ENCODE results near the gene LRRC8C. TPM values are rescaled to one million over a fixed set of nuclear protein-coding genes. Genes with fewer than 3 reads are reported as not detected.

Gene LRRC8C
- total and polyA plus RNA-seq, 10 of the 15 experiments (the other 5 are each of a cell fraction or from before 2014, with no cell fraction given), result 2.3 to 16.3 (median 10.8) TPM

GRCh38 chr1:89720839-89721238, 87.9 kb downstream of the LRRC8C start:
- peaks cover 0 to 2% of the 10 kb centered on the region in 2 experiments; a peak in 1 of 4 replicates for H3K36me3 ChIP-seq (ENCODE audit: control insufficient read depth in 2 of 2, insufficient read depth in 2 of 2, low read length in 1 of 2)
- POLR2A ChIA-PET, result interaction anchor here (1.0 to 3.6 kb wide), 5 partner anchors 14 to 99 kb away, joined by 3 to 20 read pairs (median 3); no protein-coding TSS in a partner anchor
- no TSS peak for BruUV-seq (replicated peaks)
- 0 out of 2 replicates have a peak overlapping the region, but pooled peaks have one; percentile 22 for H3K4me2 ChIP-seq (ENCODE audit: control insufficient read depth, insufficient read depth)
- peaks cover 34% of the 10 kb centered on the region for H3K4me1 ChIP-seq (ENCODE audit: control insufficient read depth, insufficient read depth, low read length)
- in situ Hi-C loops (cut with MboI) (no loop called here), intact Hi-C loops (cut with micrococcal nuclease; ENCODE audit: unreplicated experiment) (no loop called here)
- 29% methylated on average over 1 of the region's 1 CpG for WGBS (ENCODE audit: insufficient coverage, insufficient replicate concordance, low lambda C conversion rate, missing lambda C conversion rate)
- SMC1A ChIA-PET (ENCODE audit: uncharacterized antibody, unreplicated experiment), result interaction anchor here (0.7 to 7.5 kb wide), 17 partner anchors 12 to 200 kb away, joined by 3 to 107 read pairs (median 10); partner anchors contain the start of gene LRRC8C
- DNase-seq (ENCODE audit: low read depth, low spot score) (no peak), FAIRE-seq (no peak), ATAC-seq (no peak)
- no peaks in the 10 kb centered on the region for H3K27me3 ChIP-seq (replicated peaks in 1 of 2; ENCODE audit: control insufficient read depth in 2 of 2, insufficient read depth in 2 of 2, low read length in 1 of 2)
- no peak overlapping the region for H3K4me3 ChIP-seq
- H4K20me1 ChIP-seq (ENCODE audit: control insufficient read depth, insufficient read depth), result no peaks in the 10 kb centered on the region
- H2AFZ ChIP-seq (ENCODE audit: control insufficient read depth, low read depth, low read length), result no peak overlapping the region
- no peak overlapping the region for H3K9ac ChIP-seq (ENCODE audit: control insufficient read depth, insufficient read depth, low read length)
- H3K79me2 ChIP-seq (ENCODE audit: control insufficient read depth, insufficient read depth, low read length), result no peaks in the 10 kb centered on the region
- CTCF ChIA-PET, result interaction anchor here (1.0 to 4.3 kb wide), 13 partner anchors 14 to 105 kb away, joined by 3 to 37 read pairs (median 6); partner anchors contain the start of gene LRRC8C
- RAD21 ChIA-PET (ENCODE audit: unreplicated experiment), result interaction anchor here (1.4 to 5.1 kb wide), 10 partner anchors 10 to 238 kb away, joined by 4 to 85 read pairs (median 10); partner anchors contain the start of gene LRRC8C
- TF ChIP-seq ZBTB33 (IDR thresholded peaks at IDR 0.05) (no peak), SMAD1 (IDR thresholded peaks at IDR 0.05; ENCODE audit: low read depth, partially characterized antibody) (no peak), EED (IDR thresholded peaks at IDR 0.05; ENCODE audit: low read depth) (no peak), CBFB (IDR thresholded peaks at IDR 0.05; ENCODE audit: low read depth) (no peak), MTA3 (IDR thresholded peaks at IDR 0.05; ENCODE audit: borderline replicate concordance, low read length) (no peak), STAT3 (IDR thresholded peaks at IDR 0.05; ENCODE audit: low read depth, low read length) (no peak), RB1 (IDR thresholded peaks at IDR 0.05; ENCODE audit: borderline replicate concordance) (no peak)
- TF ChIP-seq, protein P1, sequence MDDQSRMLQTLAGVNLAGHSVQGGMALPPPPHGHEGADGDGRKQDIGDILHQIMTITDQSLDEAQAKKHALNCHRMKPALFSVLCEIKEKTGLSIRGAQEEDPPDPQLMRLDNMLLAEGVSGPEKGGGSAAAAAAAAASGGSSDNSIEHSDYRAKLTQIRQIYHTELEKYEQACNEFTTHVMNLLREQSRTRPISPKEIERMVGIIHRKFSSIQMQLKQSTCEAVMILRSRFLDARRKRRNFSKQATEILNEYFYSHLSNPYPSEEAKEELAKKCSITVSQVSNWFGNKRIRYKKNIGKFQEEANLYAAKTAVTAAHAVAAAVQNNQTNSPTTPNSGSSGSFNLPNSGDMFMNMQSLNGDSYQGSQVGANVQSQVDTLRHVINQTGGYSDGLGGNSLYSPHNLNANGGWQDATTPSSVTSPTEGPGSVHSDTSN (IDR thresholded peaks at IDR 0.05; ENCODE audit: insufficient replicate concordance, low read depth, low read length), result no peak
- TF ChIP-seq, protein P2, sequence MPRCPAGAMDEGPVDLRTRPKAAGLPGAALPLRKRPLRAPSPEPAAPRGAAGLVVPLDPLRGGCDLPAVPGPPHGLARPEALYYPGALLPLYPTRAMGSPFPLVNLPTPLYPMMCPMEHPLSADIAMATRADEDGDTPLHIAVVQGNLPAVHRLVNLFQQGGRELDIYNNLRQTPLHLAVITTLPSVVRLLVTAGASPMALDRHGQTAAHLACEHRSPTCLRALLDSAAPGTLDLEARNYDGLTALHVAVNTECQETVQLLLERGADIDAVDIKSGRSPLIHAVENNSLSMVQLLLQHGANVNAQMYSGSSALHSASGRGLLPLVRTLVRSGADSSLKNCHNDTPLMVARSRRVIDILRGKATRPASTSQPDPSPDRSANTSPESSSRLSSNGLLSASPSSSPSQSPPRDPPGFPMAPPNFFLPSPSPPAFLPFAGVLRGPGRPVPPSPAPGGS (IDR thresholded peaks at IDR 0.05; ENCODE audit: borderline replicate concordance, insufficient read depth, low read depth, low read length, poor library complexity, severe bottlenecking), result no peak
- TF ChIP-seq, protein P3, sequence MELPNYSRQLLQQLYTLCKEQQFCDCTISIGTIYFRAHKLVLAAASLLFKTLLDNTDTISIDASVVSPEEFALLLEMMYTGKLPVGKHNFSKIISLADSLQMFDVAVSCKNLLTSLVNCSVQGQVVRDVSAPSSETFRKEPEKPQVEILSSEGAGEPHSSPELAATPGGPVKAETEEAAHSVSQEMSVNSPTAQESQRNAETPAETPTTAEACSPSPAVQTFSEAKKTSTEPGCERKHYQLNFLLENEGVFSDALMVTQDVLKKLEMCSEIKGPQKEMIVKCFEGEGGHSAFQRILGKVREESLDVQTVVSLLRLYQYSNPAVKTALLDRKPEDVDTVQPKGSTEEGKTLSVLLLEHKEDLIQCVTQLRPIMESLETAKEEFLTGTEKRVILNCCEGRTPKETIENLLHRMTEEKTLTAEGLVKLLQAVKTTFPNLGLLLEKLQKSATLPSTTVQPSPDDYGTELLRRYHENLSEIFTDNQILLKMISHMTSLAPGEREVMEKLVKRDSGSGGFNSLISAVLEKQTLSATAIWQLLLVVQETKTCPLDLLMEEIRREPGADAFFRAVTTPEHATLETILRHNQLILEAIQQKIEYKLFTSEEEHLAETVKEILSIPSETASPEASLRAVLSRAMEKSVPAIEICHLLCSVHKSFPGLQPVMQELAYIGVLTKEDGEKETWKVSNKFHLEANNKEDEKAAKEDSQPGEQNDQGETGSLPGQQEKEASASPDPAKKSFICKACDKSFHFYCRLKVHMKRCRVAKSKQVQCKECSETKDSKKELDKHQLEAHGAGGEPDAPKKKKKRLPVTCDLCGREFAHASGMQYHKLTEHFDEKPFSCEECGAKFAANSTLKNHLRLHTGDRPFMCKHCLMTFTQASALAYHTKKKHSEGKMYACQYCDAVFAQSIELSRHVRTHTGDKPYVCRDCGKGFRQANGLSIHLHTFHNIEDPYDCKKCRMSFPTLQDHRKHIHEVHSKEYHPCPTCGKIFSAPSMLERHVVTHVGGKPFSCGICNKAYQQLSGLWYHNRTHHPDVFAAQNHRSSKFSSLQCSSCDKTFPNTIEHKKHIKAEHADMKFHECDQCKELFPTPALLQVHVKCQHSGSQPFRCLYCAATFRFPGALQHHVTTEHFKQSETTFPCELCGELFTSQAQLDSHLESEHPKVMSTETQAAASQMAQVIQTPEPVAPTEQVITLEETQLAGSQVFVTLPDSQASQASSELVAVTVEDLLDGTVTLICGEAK (IDR thresholded peaks at IDR 0.05; ENCODE audit: borderline replicate concordance), result no peak
- TF ChIP-seq, protein P4, sequence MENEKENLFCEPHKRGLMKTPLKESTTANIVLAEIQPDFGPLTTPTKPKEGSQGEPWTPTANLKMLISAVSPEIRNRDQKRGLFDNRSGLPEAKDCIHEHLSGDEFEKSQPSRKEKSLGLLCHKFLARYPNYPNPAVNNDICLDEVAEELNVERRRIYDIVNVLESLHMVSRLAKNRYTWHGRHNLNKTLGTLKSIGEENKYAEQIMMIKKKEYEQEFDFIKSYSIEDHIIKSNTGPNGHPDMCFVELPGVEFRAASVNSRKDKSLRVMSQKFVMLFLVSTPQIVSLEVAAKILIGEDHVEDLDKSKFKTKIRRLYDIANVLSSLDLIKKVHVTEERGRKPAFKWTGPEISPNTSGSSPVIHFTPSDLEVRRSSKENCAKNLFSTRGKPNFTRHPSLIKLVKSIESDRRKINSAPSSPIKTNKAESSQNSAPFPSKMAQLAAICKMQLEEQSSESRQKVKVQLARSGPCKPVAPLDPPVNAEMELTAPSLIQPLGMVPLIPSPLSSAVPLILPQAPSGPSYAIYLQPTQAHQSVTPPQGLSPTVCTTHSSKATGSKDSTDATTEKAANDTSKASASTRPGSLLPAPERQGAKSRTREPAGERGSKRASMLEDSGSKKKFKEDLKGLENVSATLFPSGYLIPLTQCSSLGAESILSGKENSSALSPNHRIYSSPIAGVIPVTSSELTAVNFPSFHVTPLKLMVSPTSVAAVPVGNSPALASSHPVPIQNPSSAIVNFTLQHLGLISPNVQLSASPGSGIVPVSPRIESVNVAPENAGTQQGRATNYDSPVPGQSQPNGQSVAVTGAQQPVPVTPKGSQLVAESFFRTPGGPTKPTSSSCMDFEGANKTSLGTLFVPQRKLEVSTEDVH (IDR thresholded peaks at IDR 0.05; ENCODE audit: low read depth, partially characterized antibody), result no peak
- no peaks in the 10 kb centered on the region for H3K9me3 ChIP-seq (replicated peaks; ENCODE audit: control insufficient read depth, insufficient read depth, low read length)
- H3K27ac ChIP-seq (ENCODE audit: control insufficient read depth, insufficient read depth), result no peak overlapping the region; the same call in 1 of the 2 replicates
